VCaP (cell line): ENCODE data around the gene MSH3.

Experiments
- H3K27ac ChIP-seq: fragments of 450-650 bp; 2 replicates; pipeline ENCODE4 v1.5.1; 2017
- CTCF ChIP-seq: fragments of 450-650 bp; conservative IDR thresholded peaks from 2 replicates; pipeline ENCODE4 v1.5.1; 2017; ENCODE audit warnings: mild to moderate bottlenecking, moderate library complexity

MSH3 gene

GRCh38 chr5:80672140-80672736 is 17.8 kb downstream of the MSH3 start:
- peak; percentile 80 for TF ChIP-seq CTCF
- H3K27ac ChIP-seq, result peak overlapping the region; percentile 51; the same call in 1 of the 2 replicates

- H3K27ac ChIP-seq, result no peak overlapping the region
- no peak for TF ChIP-seq CTCF
These were observed 22.3 kb downstream of the MSH3 start for GRCh38 chr5:80676706-80677105.

GRCh38 chr5:80686757-80687156 is 32.3 kb downstream of the MSH3 start:
- H3K27ac ChIP-seq, result peak overlapping the region; percentile 28; the same call in 1 of the 2 replicates
- peak; percentile 49 for TF ChIP-seq CTCF

- no peak overlapping the region for H3K27ac ChIP-seq
- TF ChIP-seq CTCF, result no peak
These were observed 34.4 kb downstream of the MSH3 start for GRCh38 chr5:80688648-80689420.

- H3K27ac ChIP-seq, result no peak overlapping the region
- TF ChIP-seq CTCF, result no peak
These were observed 35.2 kb downstream of the MSH3 start for GRCh38 chr5:80689627-80690026.

GRCh38 chr5:80695666-80696065 is 41.2 kb downstream of the MSH3 start:
- no peak for TF ChIP-seq CTCF
- no peak overlapping the region for H3K27ac ChIP-seq

GRCh38 chr5:80696450-80696849 is 42.0 kb downstream of the MSH3 start:
- no peak overlapping the region for H3K27ac ChIP-seq
- TF ChIP-seq CTCF, result no peak
